Suprapubic skin (tissue), 4 donors: ENCODE measurements around the gene MIGA1.

Experiments used
- POLR2A ChIP-seq, 2 donors: fragments of 450-650 bp; IDR thresholded peaks; one replicate each; pipeline ENCODE4 v1.6.1; 2017; ENCODE audit warnings: antibody characterized with exemption in 2 of 2, mild to moderate bottlenecking in 2 of 2, moderate library complexity in 2 of 2
- POLR2AphosphoS5 ChIP-seq, 3 donors: sonication (generic); formaldehyde crosslinking; IDR thresholded peaks; one replicate each; pipeline ENCODE4 v1.6.1; 2017; ENCODE audit warnings: antibody characterized with exemption in 3 of 3
- TF ChIP-seq, protein P1 (sequence below), 2 donors: fragments of 200-600 bp in 1 of 2; fragments of 450-650 bp in 1 of 2; sonication (generic) in 1 of 2; IDR thresholded peaks; one replicate each; pipeline ENCODE4 v1.5.1; 2016 to 2019; ENCODE audit warnings: antibody characterized with exemption in 2 of 2, mild to moderate bottlenecking in 1 of 2, moderate library complexity in 1 of 2

DNA sequence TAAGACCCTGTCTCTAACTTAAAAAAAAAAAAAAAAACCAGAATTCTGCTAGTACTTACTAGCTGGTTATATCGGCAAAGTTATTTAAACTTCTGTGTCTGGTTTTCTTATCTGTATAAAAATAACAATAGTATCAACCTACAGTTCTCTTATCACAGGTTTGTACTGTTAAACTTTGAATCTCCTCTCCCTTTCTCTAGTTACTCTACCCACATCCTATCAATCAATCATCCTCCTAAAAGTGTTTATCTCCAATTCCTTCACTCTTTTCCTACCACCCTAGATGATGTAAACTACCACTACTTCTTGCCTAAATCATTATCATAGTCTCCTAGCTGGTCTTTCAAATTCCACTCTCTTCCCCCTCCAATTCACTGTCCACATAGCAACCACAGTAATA lies 47.4 kb upstream of the MIGA1 start:
- TF ChIP-seq POLR2AphosphoS5 (IDR thresholded peaks at IDR 0.05) (no peak), POLR2A (IDR thresholded peaks at IDR 0.05) (no peak)
- TF ChIP-seq, protein P1, sequence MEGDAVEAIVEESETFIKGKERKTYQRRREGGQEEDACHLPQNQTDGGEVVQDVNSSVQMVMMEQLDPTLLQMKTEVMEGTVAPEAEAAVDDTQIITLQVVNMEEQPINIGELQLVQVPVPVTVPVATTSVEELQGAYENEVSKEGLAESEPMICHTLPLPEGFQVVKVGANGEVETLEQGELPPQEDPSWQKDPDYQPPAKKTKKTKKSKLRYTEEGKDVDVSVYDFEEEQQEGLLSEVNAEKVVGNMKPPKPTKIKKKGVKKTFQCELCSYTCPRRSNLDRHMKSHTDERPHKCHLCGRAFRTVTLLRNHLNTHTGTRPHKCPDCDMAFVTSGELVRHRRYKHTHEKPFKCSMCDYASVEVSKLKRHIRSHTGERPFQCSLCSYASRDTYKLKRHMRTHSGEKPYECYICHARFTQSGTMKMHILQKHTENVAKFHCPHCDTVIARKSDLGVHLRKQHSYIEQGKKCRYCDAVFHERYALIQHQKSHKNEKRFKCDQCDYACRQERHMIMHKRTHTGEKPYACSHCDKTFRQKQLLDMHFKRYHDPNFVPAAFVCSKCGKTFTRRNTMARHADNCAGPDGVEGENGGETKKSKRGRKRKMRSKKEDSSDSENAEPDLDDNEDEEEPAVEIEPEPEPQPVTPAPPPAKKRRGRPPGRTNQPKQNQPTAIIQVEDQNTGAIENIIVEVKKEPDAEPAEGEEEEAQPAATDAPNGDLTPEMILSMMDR (IDR thresholded peaks at IDR 0.05), result no peak
